HG03442 (cell line): ENCODE results near the gene SUPT20HL1.
A peak's percentile ranks its signal among the peaks of the same experiment; 100 is the strongest.

Experiments used
- ATAC-seq: cut with Tn5 transposase; IDR thresholded peaks from one replicate; pipeline ENCODE4 v1.9.1; 2021; ENCODE audit warnings: mild to moderate bottlenecking, moderate library complexity; ENCODE audit not compliant: unreplicated experiment

Gene SUPT20HL1

GRCh38 chrX:24395775-24396174 lies 35.3 kb downstream of the SUPT20HL1 start:
- peak; percentile 47 for ATAC-seq

GRCh38 chrX:24396236-24396930 lies 35.9 kb downstream of the SUPT20HL1 start:
- ATAC-seq, result no peak

GRCh38 chrX:24396931-24397279 lies 36.5 kb downstream of the SUPT20HL1 start:
- no peak for ATAC-seq

- ATAC-seq, result no peak
Measured at GRCh38 chrX:24398766-24399165, 38.3 kb downstream of the SUPT20HL1 start.

GRCh38 chrX:24399550-24399949 lies 39.1 kb downstream of the SUPT20HL1 start:
- no peak for ATAC-seq

- no peak for ATAC-seq
Measured at GRCh38 chrX:24405959-24406358, 45.5 kb downstream of the SUPT20HL1 start.
